Measurements from ENCODE around the gene ACOT13.

- no peak for TF ChIP-seq CTCF (IDR thresholded peaks at IDR 0.05; ENCODE audit: low read depth, low read length)
- TF ChIP-seq EZH2phosphoT487 (IDR thresholded peaks at IDR 0.05; ENCODE audit: low read depth): no peak
Observed at GRCh38 chr6:24753545-24753944, 86.7 kb downstream of the ACOT13 start.
